Activated naive CD8-positive, alpha-beta T cell treated with anti-CD3 and anti-CD28 coated beads, Interleukin-2, amount 50 U/mL, for 16 hours (primary cell): ENCODE results near the gene TMEM235.

ENCODE experiments used
- DNase-seq: peaks from one replicate; pipeline ENCODE4 v3.0.0-alpha.2; 2020; ENCODE audit warnings: low read depth, low spot score

TMEM235 gene

GRCh38 chr17:78230996-78231935, at the start of gene TMEM235:
Gene TMEM235, plus strand, starts transcription at chr17:78231631. Its CDS starts 393 bp downstream, at chr17:78232024.
- no peak for DNase-seq

- no peak for DNase-seq
These were observed 48.9 kb upstream of the TMEM235 start for GRCh38 chr17:78182504-78182903.

- DNase-seq: no peak
These were observed 47.5 kb upstream of the TMEM235 start for GRCh38 chr17:78183916-78184315.

- no peak for DNase-seq
These were observed 47.1 kb upstream of the TMEM235 start for GRCh38 chr17:78184351-78184750.

GRCh38 chr17:78184868-78185267, 46.6 kb upstream of the TMEM235 start:
- DNase-seq: no peak

GRCh38 chr17:78185981-78186691, 45.3 kb upstream of the TMEM235 start:
- DNase-seq: no peak

- peak; percentile 60 for DNase-seq
These were observed 44.5 kb upstream of the TMEM235 start, which contains the start of the genes AFMID and TK1 for GRCh38 chr17:78186692-78187595. Gene AFMID, plus strand, starts transcription at chr17:78187362. Its CDS starts 9 bp downstream, at chr17:78187371. Gene TK1, minus strand, starts transcription at chr17:78187052. Its CDS starts 58 bp downstream, at chr17:78186994.

- DNase-seq: no peak
These were observed 34.7 kb upstream of the TMEM235 start for GRCh38 chr17:78196716-78197115.

- DNase-seq: no peak
These were observed 34.1 kb upstream of the TMEM235 start for GRCh38 chr17:78197147-78197832.

GRCh38 chr17:78200451-78200850, 31.0 kb upstream of the TMEM235 start:
- no peak for DNase-seq

- DNase-seq: no peak
These were observed 28.8 kb upstream of the TMEM235 start for GRCh38 chr17:78202666-78203065.

- DNase-seq: no peak
These were observed 26.9 kb upstream of the TMEM235 start for GRCh38 chr17:78204387-78205123.

GRCh38 chr17:78205124-78205775, 26.2 kb upstream of the TMEM235 start:
- no peak for DNase-seq

- DNase-seq: no peak
These were observed 25.1 kb upstream of the TMEM235 start for GRCh38 chr17:78206298-78206697.

- DNase-seq: no peak
These were observed 22.9 kb upstream of the TMEM235 start for GRCh38 chr17:78208486-78208885.

- no peak for DNase-seq
These were observed 21.3 kb upstream of the TMEM235 start for GRCh38 chr17:78210111-78210510.

GRCh38 chr17:78211032-78211431, 20.4 kb upstream of the TMEM235 start:
- DNase-seq: no peak

- DNase-seq: peak; percentile 74
These were observed 17.3 kb upstream of the TMEM235 start, which contains the start of gene BIRC5 for GRCh38 chr17:78214016-78214705. Gene BIRC5, plus strand, starts transcription at chr17:78214253. Its CDS starts 64 bp downstream, at chr17:78214317.

GRCh38 chr17:78214706-78215061, 16.7 kb upstream of the TMEM235 start:
- DNase-seq: no peak
